Transverse colon (tissue), 1 donor: ENCODE measurements around the gene MYD88.

Experiments used
- EP300 ChIP-seq: sonication (generic); formaldehyde crosslinking; IDR thresholded peaks from one replicate; pipeline ENCODE4 v1.6.1; 2017; ENCODE audit warnings: antibody characterized with exemption, low read depth
- POLR2A ChIP-seq: fragments of 450-650 bp; IDR thresholded peaks from one replicate; pipeline ENCODE4 v1.6.1; 2016; ENCODE audit warnings: antibody characterized with exemption, mild to moderate bottlenecking, moderate library complexity

- no peak for TF ChIP-seq POLR2A
- no peak for TF ChIP-seq EP300
Measured at GRCh38 chr3:38139191-38139590, 730 bp downstream of the MYD88 start.
